Testis (tissue), 3 donors: ENCODE data around the gene PAPOLG. TPM values are rescaled to one million over a fixed set of nuclear protein-coding genes. Genes with fewer than 3 reads are reported as not detected.

Experiments used
- DNase-seq: peaks from one replicate; pipeline ENCODE4 v3.0.0-alpha.2; 2019
- H3K27ac ChIP-seq, 2 donors: fragments of 200-600 bp; sonication (generic); one replicate each; pipeline ENCODE4 v1.5.1; 2019
- H3K27me3 ChIP-seq: fragments of 200-600 bp; sonication (generic); one replicate; pipeline ENCODE4 v1.5.1; 2019
- H3K36me3 ChIP-seq: fragments of 200-600 bp; sonication (generic); one replicate; pipeline ENCODE4 v1.5.1; 2017; ENCODE audit warnings: low read depth; ENCODE audit errors: missing control alignments
- H3K4me1 ChIP-seq: fragments of 200-600 bp; sonication (generic); one replicate; pipeline ENCODE4 v1.5.1; 2019
- H3K4me3 ChIP-seq, 2 donors: fragments of 200-600 bp; sonication (generic); one replicate each; pipeline ENCODE4 v1.5.1; 2017 to 2019
- H3K9me3 ChIP-seq: fragments of 200-600 bp; sonication (generic); one replicate; pipeline ENCODE4 v1.5.1; 2017
- POLR2A ChIP-seq: fragments of 450-650 bp; IDR thresholded peaks from one replicate; pipeline ENCODE4 v1.6.1; 2017; ENCODE audit warnings: antibody characterized with exemption, mild to moderate bottlenecking, moderate library complexity
- WGBS, 2 donors: methylation state at CpG; one replicate each; pipeline ENCODE4 v1.1.5; 2018; 5-methylcytosine and 5-hydroxymethylcytosine counted together
- intact Hi-C: fragments of 100-400 bp; cut with DNase I; formaldehyde crosslinking; loops from one replicate; pipeline ENCODE4 v1.15.1; 2023; ENCODE audit warnings: low total_unique reads
- polyA plus RNA-seq: library from polyadenylated mRNA; stranded (reverse); fragments of 350-450 nt; fragmentation: Illumina TruSeq; extraction: RNeasy Lipid Tissue Mini Kit (QIAGEN cat#74804); gene quantifications from one replicate; pipeline ENCODE4 v1.2.3, GENCODE V29; 2014; ENCODE audit warnings: low read depth, low replicate concordance; ENCODE audit not compliant: insufficient read depth
- total RNA-seq, 2 donors: library from RNA; depleted of rRNA; stranded (reverse); fragments of >200 nt; gene quantifications; one replicate each; pipeline ENCODE4 v1.2.3, GENCODE V29; 2016
- TF ChIP-seq, protein P1 (sequence below), 3 experiments: fragments of 450-650 bp in 2 of 3; fragments of 200-600 bp in 1 of 3; sonication (generic) in 1 of 3; IDR thresholded peaks; one replicate each; pipeline ENCODE4 v1.5.1; 2016 to 2019; ENCODE audit warnings: antibody characterized with exemption in 3 of 3, mild to moderate bottlenecking in 2 of 3, moderate library complexity in 1 of 3

PAPOLG gene
- total and polyA plus RNA-seq, 3 donors from 2014 or later: 17.2 to 19.0 (median 17.6) TPM

DNA sequence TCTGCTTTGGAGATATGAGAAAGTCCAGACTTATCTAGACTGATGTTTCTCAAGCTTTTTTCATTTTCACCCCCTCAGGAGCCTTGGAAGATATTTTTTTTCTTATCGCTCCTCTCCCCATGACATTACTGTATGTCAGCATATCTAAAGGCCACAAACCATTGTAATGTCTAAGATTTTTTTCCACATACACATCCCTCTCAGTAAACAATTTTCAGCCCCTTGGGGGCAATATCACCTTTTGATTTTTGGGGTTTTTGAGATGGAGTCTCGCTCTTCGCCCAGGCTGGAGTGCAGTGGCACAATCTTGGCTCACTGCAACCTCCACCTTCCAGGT is 65.0 kb downstream of the PAPOLG start:
- TF ChIP-seq, protein P1, sequence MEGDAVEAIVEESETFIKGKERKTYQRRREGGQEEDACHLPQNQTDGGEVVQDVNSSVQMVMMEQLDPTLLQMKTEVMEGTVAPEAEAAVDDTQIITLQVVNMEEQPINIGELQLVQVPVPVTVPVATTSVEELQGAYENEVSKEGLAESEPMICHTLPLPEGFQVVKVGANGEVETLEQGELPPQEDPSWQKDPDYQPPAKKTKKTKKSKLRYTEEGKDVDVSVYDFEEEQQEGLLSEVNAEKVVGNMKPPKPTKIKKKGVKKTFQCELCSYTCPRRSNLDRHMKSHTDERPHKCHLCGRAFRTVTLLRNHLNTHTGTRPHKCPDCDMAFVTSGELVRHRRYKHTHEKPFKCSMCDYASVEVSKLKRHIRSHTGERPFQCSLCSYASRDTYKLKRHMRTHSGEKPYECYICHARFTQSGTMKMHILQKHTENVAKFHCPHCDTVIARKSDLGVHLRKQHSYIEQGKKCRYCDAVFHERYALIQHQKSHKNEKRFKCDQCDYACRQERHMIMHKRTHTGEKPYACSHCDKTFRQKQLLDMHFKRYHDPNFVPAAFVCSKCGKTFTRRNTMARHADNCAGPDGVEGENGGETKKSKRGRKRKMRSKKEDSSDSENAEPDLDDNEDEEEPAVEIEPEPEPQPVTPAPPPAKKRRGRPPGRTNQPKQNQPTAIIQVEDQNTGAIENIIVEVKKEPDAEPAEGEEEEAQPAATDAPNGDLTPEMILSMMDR (IDR thresholded peaks at IDR 0.05): no peak
- no peak for TF ChIP-seq POLR2A
- Histone ChIP-seq H3K36me3 (no peaks in the 10 kb centered on the region), H3K4me3 (no peak overlapping the region), H3K27me3 (no peaks in the 10 kb centered on the region), H3K9me3 (no peaks in the 10 kb centered on the region), H3K27ac (no peak overlapping the region), H3K4me1 (no peaks in the 10 kb centered on the region)
- DNase-seq: no peak
- 91 to 94% methylated on average over 3 of the region's 3 CpGs for WGBS, 2 donors
- intact Hi-C loops: no loop called here

DNA sequence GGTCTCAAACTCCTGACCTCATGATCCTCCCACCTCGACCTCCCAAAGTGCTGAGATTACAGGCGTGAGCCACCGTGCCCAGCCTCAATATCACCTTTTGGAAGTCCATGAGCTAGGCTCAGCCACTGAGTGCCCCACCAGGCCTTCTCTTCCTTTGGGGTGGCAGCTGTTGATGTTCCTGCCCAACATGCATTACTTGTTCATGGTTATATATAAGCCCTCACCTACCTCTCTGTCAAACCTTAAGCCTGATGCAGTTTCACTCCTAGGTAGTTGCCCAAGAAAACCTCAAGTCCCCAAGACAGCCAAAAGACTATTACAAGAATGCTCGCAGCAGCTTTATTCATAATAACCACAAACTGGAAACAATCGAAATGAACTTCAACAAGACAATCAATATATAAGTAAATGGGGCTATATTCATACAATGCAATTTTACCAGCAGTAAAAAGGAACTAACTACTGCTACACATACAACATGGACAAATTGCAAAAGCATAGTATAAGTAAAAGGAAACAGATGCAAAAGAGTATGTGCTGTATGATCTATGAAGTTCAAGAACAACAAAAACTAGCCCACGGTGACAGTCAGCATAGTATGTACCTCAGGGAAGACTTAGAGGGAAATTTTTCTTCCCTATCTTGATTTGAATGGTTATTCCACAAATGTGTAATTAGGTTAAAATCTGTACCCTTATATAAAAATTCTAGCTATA is 65.7 kb downstream of the PAPOLG start:
- H3K9me3 ChIP-seq: no peaks in the 10 kb centered on the region
- DNase-seq: no peak
- H3K4me1 ChIP-seq: no peaks in the 10 kb centered on the region
- intact Hi-C loops: no loop called here
- TF ChIP-seq POLR2A: no peak
- TF ChIP-seq, protein P1 (IDR thresholded peaks at IDR 0.05): no peak
- H3K4me3 ChIP-seq: no peak overlapping the region
- H3K27ac ChIP-seq: no peak overlapping the region
- WGBS, 2 donors: 91 to 92% methylated on average over 6 of the region's 6 CpGs
- no peaks in the 10 kb centered on the region for H3K36me3 ChIP-seq
- H3K27me3 ChIP-seq: no peaks in the 10 kb centered on the region

DNA sequence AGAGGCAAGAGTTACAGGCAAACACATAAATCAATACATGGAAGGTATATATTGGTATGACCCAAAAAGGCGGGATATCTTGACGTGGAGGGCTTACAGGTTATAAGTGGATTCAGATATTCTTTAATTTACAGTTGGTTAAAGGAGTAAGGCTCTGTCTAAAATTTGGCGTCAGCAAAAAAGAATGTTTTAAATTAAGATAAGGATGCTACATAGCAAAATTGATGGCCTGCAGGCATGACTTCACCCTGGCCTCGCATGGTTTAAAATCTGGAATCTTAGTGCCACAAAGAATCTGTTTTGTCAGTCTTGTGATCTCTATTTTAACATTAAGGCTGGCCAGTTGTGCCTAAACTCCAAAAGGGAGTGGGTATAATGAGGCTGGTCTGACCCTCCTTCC is 66.9 kb downstream of the PAPOLG start:
- Histone ChIP-seq H3K27me3 (no peaks in the 10 kb centered on the region), H3K4me1 (no peaks in the 10 kb centered on the region), H3K36me3 (no peaks in the 10 kb centered on the region), H3K27ac (no peak overlapping the region), H3K9me3 (no peaks in the 10 kb centered on the region), H3K4me3 (no peak overlapping the region)
- intact Hi-C loops: no loop called here
- WGBS, 2 donors: 59% methylated on average over 4 of the region's 4 CpGs
- no peak for DNase-seq
- TF ChIP-seq, protein P1 (IDR thresholded peaks at IDR 0.05): no peak
- TF ChIP-seq POLR2A: no peak

DNA sequence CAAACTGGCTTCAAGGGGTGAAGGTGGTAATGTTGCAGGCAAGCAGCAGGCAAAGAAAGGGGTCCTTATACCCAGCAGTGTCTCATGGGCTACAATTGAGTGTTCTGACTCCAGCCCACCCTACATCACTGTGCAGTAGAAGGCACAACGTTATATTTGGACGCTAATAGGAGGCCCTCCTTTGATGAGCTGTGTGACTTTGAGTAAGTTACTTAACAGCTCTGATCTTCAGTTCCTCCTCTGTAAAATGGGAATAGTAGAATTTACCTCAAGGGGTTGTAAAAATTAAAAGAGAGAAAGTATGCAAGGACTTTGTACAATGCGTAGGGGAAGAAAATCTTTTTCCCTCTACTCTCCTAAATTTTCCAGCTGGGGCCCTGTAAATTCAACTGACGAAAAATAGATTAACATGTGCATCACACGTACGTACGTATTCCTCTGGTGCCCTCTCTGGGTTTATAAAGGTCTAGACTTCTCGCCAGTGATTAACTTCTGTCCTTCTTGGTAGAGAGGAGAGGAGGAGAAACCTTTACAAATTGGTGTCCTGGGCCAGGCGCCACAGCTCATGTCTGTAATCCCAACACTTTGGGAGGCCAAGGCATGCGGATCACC is 67.7 kb downstream of the PAPOLG start:
- Histone ChIP-seq H3K4me1 (no peaks in the 10 kb centered on the region), H3K4me3 (no peak overlapping the region), H3K36me3 (no peaks in the 10 kb centered on the region), H3K27me3 (no peaks in the 10 kb centered on the region), H3K27ac (no peak overlapping the region), H3K9me3 (no peaks in the 10 kb centered on the region)
- intact Hi-C loops: no loop called here
- 86% methylated on average over 10 of the region's 10 CpGs for WGBS, 2 donors
- TF ChIP-seq POLR2A: no peak
- TF ChIP-seq, protein P1 (IDR thresholded peaks at IDR 0.05): no peak
- DNase-seq: no peak

DNA sequence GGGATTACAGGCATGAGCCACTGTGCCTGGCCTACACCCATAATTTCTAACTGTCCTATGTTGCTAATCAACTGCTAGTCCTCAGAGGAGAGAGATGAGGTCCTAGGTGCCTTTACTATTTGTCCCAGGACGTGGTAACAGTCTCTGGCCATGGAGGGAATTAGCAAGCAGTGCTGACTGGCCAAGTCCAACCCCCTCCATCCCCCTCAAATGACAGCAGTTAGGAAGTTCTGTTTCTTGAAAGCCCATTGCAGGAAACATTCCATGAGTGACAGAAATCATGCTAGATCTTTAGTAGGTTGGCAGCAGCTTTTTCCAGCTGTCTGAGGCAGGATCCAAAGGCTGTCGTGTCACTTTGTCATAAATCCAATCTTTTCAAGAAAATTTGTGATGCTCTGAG is 69.6 kb downstream of the PAPOLG start:
- H3K27ac ChIP-seq: no peak overlapping the region
- 75 to 95% methylated on average over 2 of the region's 2 CpGs for WGBS, 2 donors
- no peaks in the 10 kb centered on the region for H3K27me3 ChIP-seq
- H3K9me3 ChIP-seq: no peaks in the 10 kb centered on the region
- H3K4me3 ChIP-seq: no peak overlapping the region
- DNase-seq: no peak
- H3K4me1 ChIP-seq: no peaks in the 10 kb centered on the region
- no peaks in the 10 kb centered on the region for H3K36me3 ChIP-seq
- TF ChIP-seq, protein P1 (IDR thresholded peaks at IDR 0.05): no peak
- no peak for TF ChIP-seq POLR2A
- intact Hi-C loops: no loop called here
